K562 (cell line): ENCODE results near the gene PRR7. TPM values are rescaled to one million over a fixed set of nuclear protein-coding genes. Genes with fewer than 3 reads are reported as not detected.
A peak's percentile ranks its signal among the peaks of the same experiment; 100 is the strongest.

ENCODE experiments used
- ARID4B ChIP-seq: sonication (generic); formaldehyde crosslinking; IDR thresholded peaks from 2 replicates; pipeline ENCODE4 v1.8.0; 2022; ENCODE audit warnings: mild to moderate bottlenecking, missing genetic modification reagents
- CBFB ChIP-seq: sonication (generic); formaldehyde crosslinking; IDR thresholded peaks from 2 replicates; pipeline ENCODE4 v1.4.0; 2020; ENCODE audit warnings: mild to moderate bottlenecking, missing genetic modification reagents
- CBX2 ChIP-seq: fragments of 200-600 bp; sonication (generic); IDR thresholded peaks from one replicate; pipeline ENCODE4 v1.6.1; 2012; ENCODE audit warnings: mild to moderate bottlenecking, low read length, inconsistent platforms; ENCODE audit not compliant: insufficient read depth, poor library complexity, severe bottlenecking
- CBX3 ChIP-seq, 2 experiments: IDR thresholded peaks; 1 replicate in 1 of 2; 2 replicates in 1 of 2; pipeline ENCODE4 v1.6.1; 2012; ENCODE audit warnings: inconsistent platforms in 2 of 2, low read length in 2 of 2, borderline replicate concordance in 1 of 2, control low read depth in 1 of 2
- E2F3 ChIP-seq: fragments of 250-450 bp; sonication (Bioruptor Pico); IDR thresholded peaks from 2 replicates; pipeline ENCODE4 v1.4.0; 2020; ENCODE audit warnings: mild to moderate bottlenecking
- ELF1 ChIP-seq: fragments of 200-800 bp; sonication (Bioruptor generic); IDR thresholded peaks from 2 replicates; pipeline ENCODE4 v1.6.1; 2016; ENCODE audit warnings: missing genetic modification characterization, missing compliant biosample characterization
- HNRNPK ChIP-seq: fragments of 200-400 bp; formaldehyde crosslinking; IDR thresholded peaks from one replicate; pipeline ENCODE4 v1.6.1; 2018; ENCODE audit warnings: mild to moderate bottlenecking, low read depth, low read length; ENCODE audit not compliant: poor library complexity, severe bottlenecking
- HOXB6 ChIP-seq: fragments of 250-450 bp; sonication (Bioruptor Pico); IDR thresholded peaks from 2 replicates; pipeline ENCODE4 v1.5.1; 2022; ENCODE audit warnings: mild to moderate bottlenecking, borderline replicate concordance
- MCM3 ChIP-seq: fragments of 450-650 bp; IDR thresholded peaks from 2 replicates; pipeline ENCODE4 v1.6.1; 2016
- MCM5 ChIP-seq: fragments of 450-650 bp; IDR thresholded peaks from 2 replicates; pipeline ENCODE4 v1.6.1; 2016; ENCODE audit warnings: low read depth
- PCBP2 ChIP-seq: fragments of 200-400 bp; formaldehyde crosslinking; IDR thresholded peaks from 2 replicates; pipeline ENCODE4 v1.6.1; 2018; ENCODE audit warnings: low read length, low read depth, mild to moderate bottlenecking, moderate library complexity; ENCODE audit not compliant: poor library complexity, severe bottlenecking
- ZC3H4 ChIP-seq: sonication (generic); formaldehyde crosslinking; IDR thresholded peaks from 2 replicates; pipeline ENCODE4 v1.9.0; 2021; ENCODE audit warnings: missing genetic modification reagents, borderline replicate concordance
- ZEB2 ChIP-seq: fragments of 450-650 bp; IDR thresholded peaks from 2 replicates; pipeline ENCODE4 v1.6.1; 2016
- ZFP91 ChIP-seq: sonication (generic); formaldehyde crosslinking; IDR thresholded peaks from 2 replicates; pipeline ENCODE4 v1.8.0; 2022; ENCODE audit warnings: mild to moderate bottlenecking, missing genetic modification reagents
- ZNF740 ChIP-seq, 3 experiments: fragments of 200-800 bp in 1 of 3; sonication (Bioruptor generic) in 1 of 3; sonication (generic) in 1 of 3; formaldehyde crosslinking in 1 of 3; IDR thresholded peaks; 2 replicates each; pipeline versions ENCODE4 v1.6.1 to v1.8.0; 2016 to 2022; ENCODE audit warnings: mild to moderate bottlenecking in 2 of 3, missing compliant biosample characterization in 2 of 3, missing genetic modification characterization in 2 of 3, missing genetic modification reagents in 1 of 3
- polyA plus RNA-seq, 8 experiments: library from polyadenylated mRNA; depleted of rRNA in 4 of 8; stranded (reverse) in 5 of 8; unstranded in 3 of 8; fragments of >200 nt; fragmentation: Nextera tagmentation in 2 of 8; fragmentation: Illumina TruSeq in 1 of 8; extraction: Ambion mirVana in 2 of 8; extraction: Trizol in 1 of 8; gene quantifications; 2 replicates each; pipeline versions ENCODE4 v1.2.1 to v1.2.3, GENCODE V29; 2011 to 2014; ENCODE audit warnings: inconsistent platforms in 1 of 8, missing spikeins in 1 of 8
- total RNA-seq, 7 experiments: library from RNA; depleted of rRNA in 6 of 7; stranded (reverse); fragments of >200 nt in 6 of 7; fragmentation: Illumina TruSeq in 2 of 7; extraction: Trizol in 2 of 7; gene quantifications; 2 replicates each; pipeline versions ENCODE4 v1.2.1 to v1.2.3, GENCODE V29; 2011 to 2021; ENCODE audit warnings: low replicate concordance in 1 of 7
- TF ChIP-seq, protein P1 (sequence below): fragments of 450-650 bp; IDR thresholded peaks from 2 replicates; pipeline ENCODE4 v1.6.1; 2016; ENCODE audit warnings: low read depth, mild to moderate bottlenecking, moderate library complexity
- TF ChIP-seq, protein P2 (sequence below): fragments of 200-800 bp; sonication (Bioruptor generic); IDR thresholded peaks from 2 replicates; pipeline ENCODE4 v1.6.1; 2017; ENCODE audit warnings: missing genetic modification characterization, missing compliant biosample characterization

Gene PRR7
- total and polyA plus RNA-seq, 9 of the 15 experiments (the other 6 are each of a cell fraction or from before 2014, with no cell fraction given), result 0.80 to 11.3 (median 10.4) TPM; not detected in 4

DNA sequence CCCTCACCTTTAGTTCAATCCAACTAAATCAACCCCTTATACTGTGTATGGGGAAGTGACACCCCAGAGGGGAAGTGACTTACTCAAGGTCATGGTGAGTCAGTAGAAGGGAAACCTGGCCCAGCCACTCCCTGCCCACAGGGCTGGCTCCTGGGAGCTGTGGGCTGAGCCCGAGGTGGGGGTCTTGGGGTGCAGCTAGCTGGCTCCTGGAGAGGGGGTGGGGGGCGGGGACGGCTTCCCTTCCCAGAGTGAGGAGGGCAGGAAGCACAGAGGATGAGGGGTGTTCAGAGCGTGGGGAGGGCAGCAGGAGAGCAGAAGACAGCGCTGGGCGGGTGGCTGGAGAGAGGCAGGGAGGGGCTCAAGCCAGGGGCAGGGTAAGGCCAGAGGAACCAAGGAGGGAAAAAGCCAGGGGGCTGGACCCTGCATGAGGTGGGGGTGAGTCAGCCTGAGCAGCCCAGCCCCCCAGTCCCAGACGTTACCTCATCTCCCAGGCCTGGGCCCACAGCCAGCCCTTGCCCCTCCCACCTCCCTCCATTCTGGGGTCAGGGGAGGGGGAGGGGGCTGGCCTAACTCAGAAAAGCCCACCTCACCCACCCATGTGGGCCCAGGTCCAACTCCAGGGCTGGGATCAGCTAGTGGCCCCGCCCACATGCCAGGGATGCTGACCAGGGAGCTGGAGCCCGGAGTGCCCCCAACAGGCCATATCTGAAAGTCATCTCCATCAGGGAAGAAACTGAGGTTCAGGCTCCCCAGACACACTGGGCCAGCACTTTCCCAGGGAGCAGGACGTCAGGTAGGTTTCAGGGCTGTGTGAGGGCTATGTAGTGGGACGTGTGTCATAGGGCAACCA, 48.0 kb downstream of the PRR7 start (continued):
- no peak for TF ChIP-seq ARID4B (CRISPR knock-in tag)
- TF ChIP-seq E2F3 (CRISPR knock-in tag), result no peak
- 0 out of 2 replicates have a peak, but pooled peaks have one; percentile 0 for TF ChIP-seq CBFB (CRISPR knock-in tag)
- TF ChIP-seq HNRNPK, result no peak
- no peak; a peak in 1 of 3 replicates for TF ChIP-seq CBX3 (IDR thresholded peaks at IDR 0.05; ENCODE audit: borderline replicate concordance in 1 of 2, low read length in 2 of 2)
- no peak for TF ChIP-seq PCBP2
- TF ChIP-seq, protein P1, sequence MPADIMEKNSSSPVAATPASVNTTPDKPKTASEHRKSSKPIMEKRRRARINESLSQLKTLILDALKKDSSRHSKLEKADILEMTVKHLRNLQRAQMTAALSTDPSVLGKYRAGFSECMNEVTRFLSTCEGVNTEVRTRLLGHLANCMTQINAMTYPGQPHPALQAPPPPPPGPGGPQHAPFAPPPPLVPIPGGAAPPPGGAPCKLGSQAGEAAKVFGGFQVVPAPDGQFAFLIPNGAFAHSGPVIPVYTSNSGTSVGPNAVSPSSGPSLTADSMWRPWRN, result no peak
- TF ChIP-seq ELF1 (tag), result no peak
- TF ChIP-seq ZC3H4 (CRISPR knock-in tag), result peak; percentile 45; the same call in 1 of the 2 replicates
- TF ChIP-seq ZNF740 (CRISPR knock-in tag; IDR thresholded peaks at IDR 0.05), result no peak
- TF ChIP-seq ZNF740 (tag; IDR thresholded peaks at IDR 0.05), result no peak
- TF ChIP-seq MCM3, result no peak
- TF ChIP-seq, protein P2, sequence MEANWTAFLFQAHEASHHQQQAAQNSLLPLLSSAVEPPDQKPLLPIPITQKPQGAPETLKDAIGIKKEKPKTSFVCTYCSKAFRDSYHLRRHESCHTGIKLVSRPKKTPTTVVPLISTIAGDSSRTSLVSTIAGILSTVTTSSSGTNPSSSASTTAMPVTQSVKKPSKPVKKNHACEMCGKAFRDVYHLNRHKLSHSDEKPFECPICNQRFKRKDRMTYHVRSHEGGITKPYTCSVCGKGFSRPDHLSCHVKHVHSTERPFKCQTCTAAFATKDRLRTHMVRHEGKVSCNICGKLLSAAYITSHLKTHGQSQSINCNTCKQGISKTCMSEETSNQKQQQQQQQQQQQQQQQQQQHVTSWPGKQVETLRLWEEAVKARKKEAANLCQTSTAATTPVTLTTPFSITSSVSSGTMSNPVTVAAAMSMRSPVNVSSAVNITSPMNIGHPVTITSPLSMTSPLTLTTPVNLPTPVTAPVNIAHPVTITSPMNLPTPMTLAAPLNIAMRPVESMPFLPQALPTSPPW (CRISPR knock-in tag), result peak; percentile 67
- TF ChIP-seq CBX2, result no peak
- no peak for TF ChIP-seq ZFP91
- TF ChIP-seq HOXB6 (CRISPR knock-in tag), result no peak
- 0 out of 2 replicates have a peak, but pooled peaks have one; percentile 33 for TF ChIP-seq ZEB2
- TF ChIP-seq MCM5, result no peak
